SHP77 treated with DMSO at 0.1 percent for 48 hours (cell line): ENCODE results near the gene AGO3.
"Not testable (repeated sequence)": the region's sequence is repeated elsewhere in the genome, so short reads cannot be mapped to it uniquely, and the experiment has no call there.

ENCODE experiments used
- DNase-seq: peaks from one replicate; lab custom pipeline; 2025; lab: John Stamatoyannopoulos, UW

The AGO3 gene

DNA sequence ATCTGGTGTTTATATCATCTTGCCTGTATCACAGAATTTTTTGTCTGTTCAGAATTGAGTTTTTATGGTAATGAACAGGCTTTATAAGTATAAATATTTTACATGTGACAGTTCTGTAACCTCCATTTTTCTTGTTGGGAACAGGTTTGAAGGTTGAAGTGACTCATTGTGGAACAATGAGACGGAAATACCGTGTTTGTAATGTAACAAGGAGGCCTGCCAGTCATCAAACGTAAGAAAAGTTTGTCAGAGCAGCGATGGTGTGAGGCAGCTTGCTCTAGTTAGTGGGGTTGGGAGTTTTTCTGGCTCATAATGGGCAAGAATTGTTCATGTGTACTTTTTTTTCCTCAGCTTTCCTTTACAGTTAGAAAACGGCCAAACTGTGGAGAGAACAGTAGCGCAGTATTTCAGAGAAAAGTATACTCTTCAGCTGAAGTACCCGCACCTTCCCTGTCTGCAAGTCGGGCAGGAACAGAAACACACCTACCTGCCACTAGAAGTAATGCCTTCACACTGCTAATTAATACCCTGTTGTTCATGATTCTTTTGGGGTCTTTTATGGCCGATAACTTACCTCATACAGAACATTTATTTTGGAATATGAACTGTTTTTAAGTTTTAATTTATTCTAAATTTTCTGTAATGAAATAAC lies 77.8 kb downstream of the AGO3 start:
- DNase-seq: no peak

DNA sequence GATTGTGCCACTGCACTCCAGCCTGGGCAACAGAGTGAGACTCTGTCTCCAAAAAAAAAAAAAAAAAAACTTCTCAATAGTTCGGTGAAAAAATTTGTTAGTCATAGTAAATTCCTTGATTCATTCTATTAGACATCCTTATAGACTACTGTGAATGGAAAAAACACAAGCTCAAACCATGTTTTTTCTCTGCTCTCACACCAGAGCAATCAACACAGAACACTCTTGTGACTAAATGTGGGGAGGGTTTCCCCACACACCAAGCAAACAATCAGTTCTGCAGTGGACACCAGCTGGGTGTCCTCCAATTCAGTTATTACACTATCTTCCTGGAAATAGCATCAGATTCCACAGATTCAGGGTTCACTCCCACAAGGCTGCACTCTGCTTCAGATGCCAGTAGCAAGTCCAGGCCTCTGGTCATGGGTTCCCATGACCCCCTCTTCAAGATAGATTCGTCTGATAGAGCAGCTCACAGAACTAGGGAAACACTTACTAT lies 83.9 kb downstream of the AGO3 start:
- no peak for DNase-seq

DNA sequence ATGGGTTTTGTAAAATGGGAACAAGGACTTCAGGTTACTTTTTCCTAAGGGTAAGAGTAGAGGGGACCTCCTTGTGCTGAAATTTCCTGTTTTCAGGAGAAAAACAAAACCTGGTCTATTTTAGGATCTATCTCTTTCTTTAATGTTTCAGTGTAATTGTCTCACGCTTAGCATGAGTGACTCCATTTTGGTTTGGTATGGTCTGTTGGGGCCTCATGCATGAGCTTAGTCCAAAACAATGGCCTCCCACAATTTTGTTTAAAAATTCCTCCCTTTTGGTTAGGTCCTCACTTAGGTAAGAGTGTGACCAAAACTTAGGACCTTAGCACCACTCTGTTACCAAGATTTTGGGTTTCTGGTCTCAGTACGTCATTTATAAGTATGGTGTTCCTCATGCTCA lies 85.8 kb downstream of the AGO3 start:
- DNase-seq: no peak

DNA sequence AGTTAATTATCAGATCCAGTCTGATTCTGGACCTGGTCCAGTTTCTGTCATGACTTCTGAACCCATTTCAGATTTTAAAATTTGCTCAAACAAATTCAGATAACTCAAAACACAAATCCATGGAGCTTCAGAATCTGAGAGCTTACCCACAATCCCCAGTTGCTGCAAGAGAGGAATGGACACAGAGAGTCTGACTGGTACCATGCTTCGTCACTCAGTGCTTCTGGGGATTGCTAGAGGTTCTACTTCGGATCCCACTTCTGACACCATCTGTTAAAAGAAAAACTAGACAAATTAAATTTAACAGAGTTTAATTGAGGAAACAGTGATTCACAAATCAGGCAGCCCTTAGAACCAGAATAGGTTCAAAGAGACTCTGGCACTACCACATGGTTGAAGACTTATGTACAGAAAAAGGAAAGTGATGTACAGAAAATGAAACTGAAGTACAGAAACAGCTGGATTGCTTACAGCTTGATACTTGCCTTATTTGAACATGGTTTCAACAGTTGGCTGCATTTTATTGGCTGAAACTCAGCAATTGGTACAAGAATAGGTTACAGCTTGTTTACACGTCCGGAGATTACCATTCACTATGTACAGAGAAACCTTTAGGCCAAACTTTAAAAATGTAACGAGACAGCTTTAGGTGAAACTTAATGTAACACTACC lies 92.3 kb downstream of the AGO3 start:
- no peak for DNase-seq

GRCh38 chr1:36024024-36024423 lies 93.1 kb downstream of the AGO3 start:
- DNase-seq: not testable (repeated sequence)

- DNase-seq: no peak
Observed at GRCh38 chr1:36024847-36025246, 93.9 kb downstream of the AGO3 start.

DNA sequence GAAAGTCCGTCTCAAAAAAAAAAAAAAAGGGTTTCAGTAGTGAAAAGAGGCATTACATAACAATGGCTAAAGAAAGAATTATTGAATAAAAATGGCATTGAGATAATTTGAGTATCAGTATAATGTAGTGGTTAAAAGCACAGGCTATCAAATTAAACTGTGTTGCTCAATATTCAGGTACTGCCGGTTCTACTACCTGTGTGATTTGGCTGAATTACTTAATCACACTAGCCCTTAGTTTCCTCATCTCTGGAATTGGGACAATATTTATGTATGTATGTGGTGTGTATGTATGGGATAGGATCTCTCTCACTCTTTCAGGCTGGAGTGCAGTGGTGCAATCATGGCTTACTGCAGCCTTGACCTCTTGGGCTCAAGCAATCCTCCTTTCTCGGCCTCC lies 96.9 kb downstream of the AGO3 start:
- DNase-seq: no peak

DNA sequence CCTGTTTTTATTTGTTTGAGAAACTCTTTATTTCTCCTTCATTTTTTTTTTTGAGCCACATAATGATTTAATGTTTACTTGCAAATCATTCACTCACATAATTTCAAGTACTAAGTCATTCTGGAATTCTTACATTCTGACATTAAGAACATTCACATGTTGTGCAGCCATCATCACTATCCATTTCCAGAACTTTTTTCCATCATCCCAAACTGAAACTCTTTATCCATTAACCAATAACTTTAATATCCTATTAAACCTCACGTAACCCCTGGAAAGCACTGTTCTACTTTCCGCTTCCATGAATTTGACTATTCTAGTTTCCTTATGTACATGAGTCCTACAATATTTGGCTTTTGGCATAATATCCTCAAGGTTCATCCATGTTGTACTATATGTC lies 100.5 kb downstream of the AGO3 start:
- no peak for DNase-seq

GRCh38 chr1:36034692-36035091 lies 103.8 kb downstream of the AGO3 start:
- no peak for DNase-seq

- no peak for DNase-seq
Observed at GRCh38 chr1:36035154-36035553, 104.2 kb downstream of the AGO3 start.

- no peak for DNase-seq
Observed at GRCh38 chr1:36040238-36040637, 109.3 kb downstream of the AGO3 start.

DNA sequence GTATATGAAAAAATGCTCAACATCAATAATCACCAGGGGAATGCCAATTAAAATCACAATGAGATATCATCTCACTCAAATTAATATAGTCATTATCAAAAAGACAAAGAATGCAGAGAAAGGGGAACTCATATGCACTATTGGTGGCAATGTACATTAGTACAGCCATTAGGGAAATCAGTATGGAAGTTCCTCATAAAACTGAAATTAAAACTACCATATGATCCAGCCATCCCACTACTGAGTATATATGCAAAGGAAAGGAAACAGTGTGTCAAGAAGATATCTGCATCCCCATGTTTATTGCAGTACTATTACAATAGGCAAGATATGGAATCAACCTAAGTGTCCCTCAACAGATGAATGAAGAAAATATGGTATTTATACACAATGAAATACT lies 120.9 kb downstream of the AGO3 start:
- DNase-seq: no peak

- DNase-seq: no peak
Observed at GRCh38 chr1:36053978-36054377, 123.1 kb downstream of the AGO3 start.

GRCh38 chr1:36055706-36056105 lies 124.8 kb downstream of the AGO3 start:
- no peak for DNase-seq

- DNase-seq: no peak
Observed at GRCh38 chr1:36062315-36062714, 131.4 kb downstream of the AGO3 start.

- DNase-seq: no peak
Observed at GRCh38 chr1:36067871-36068270, 137.0 kb downstream of the AGO3 start.

- DNase-seq: no peak
Observed at GRCh38 chr1:36068866-36069265, 138.0 kb downstream of the AGO3 start.

GRCh38 chr1:36070349-36070748 lies 139.4 kb downstream of the AGO3 start:
- no peak for DNase-seq

DNA sequence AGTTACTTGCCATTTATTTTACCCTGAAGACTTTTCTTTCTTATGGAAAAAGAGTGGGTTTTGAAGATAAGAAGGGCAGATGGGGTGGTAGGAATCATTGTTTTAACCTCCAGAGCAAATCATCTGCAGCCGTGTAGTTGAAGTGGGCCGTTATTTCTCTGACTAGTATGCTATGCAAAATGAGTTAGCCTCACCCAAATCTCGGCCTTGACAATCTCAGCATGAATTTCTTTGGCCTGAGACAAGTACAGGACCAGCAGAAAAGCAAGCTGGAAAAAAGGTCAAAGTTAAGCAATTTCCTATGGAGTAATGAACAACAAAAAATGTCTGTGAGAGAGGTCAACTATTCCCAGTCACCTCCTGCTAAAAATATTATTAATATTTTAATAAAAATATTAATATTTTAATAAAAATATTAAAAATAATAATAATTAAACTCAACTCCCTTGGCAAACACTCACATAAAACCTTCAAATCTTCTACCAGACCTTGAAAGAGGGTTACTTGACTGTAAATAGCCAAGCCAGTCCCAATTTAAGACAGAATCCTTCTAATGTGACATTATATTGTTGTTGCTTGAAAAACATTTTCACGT lies 146.2 kb downstream of the AGO3 start:
- no peak for DNase-seq

GRCh38 chr1:36080236-36080635 lies 149.3 kb downstream of the AGO3 start:
- DNase-seq: no peak

GRCh38 chr1:36080801-36081200 lies 149.9 kb downstream of the AGO3 start:
- DNase-seq: no peak

DNA sequence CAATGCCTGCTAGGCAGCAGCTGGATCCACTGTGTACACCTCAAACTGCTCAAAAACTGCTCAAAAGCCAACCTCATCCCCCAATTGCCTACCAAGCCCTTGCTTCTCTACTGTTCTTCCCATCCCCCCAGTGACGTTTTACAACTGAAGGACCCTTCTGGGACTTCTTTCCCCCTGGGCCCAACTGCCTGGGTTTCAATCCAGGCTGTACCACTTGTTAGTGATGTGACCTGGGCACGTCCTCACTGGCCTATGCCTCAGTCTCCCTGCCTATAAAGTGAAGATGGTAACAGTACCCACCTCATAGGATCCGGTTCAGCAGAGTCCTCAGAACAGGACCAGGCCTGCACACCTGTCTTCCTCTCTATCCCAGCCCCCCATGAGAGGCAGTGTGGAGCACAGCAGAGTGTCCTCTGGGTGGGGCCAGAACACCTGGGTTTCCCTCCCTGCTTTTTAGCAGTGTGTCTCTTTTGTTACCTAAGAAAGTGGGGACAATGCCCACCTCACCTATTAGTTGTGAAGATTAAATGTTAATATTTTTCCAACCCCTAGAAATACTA lies 151.1 kb downstream of the AGO3 start:
- no peak for DNase-seq

GRCh38 chr1:36083219-36083618 lies 152.3 kb downstream of the AGO3 start:
- no peak for DNase-seq
